Breast epithelium (tissue), 3 donors: ENCODE data around the gene ARHGAP26.

ENCODE experiments used
- POLR2A ChIP-seq: fragments of 450-650 bp; IDR thresholded peaks from one replicate; pipeline ENCODE4 v1.6.1; 2016; ENCODE audit warnings: antibody characterized with exemption, mild to moderate bottlenecking, moderate library complexity
- POLR2AphosphoS5 ChIP-seq, 3 donors: sonication (generic); formaldehyde crosslinking; IDR thresholded peaks; one replicate each; pipeline ENCODE4 v1.6.1; 2017; ENCODE audit warnings: antibody characterized with exemption in 3 of 3
- TF ChIP-seq, protein P1 (sequence below), 3 donors: fragments of 450-650 bp; IDR thresholded peaks; one replicate each; pipeline ENCODE4 v1.5.1; 2016 to 2017; ENCODE audit warnings: antibody characterized with exemption in 3 of 3, mild to moderate bottlenecking in 3 of 3, moderate library complexity in 3 of 3

DNA sequence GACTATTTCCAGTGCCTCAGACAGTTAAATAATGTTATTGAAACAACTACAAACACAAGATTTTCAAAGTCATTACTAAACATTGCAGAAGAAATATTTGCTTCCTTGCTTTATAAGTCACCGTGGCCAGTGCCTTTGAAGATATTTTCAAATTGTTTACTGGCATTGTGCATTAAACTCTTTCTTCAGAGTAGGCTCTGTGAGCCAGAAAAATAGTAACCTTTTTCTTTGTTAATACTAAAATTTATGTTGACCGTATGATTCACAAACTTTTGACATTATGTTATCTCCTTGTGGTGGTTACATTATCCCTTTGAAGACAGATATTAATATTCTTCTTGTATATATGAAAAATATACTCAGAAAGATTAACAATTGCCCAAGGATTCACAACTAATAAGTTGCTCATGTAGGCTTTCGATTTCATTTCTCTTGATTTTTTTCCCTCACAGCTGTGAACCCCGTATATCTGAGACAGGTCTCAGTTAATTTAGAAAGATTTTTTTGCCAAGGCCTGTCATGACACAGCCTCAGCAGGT lies 493.2 kb downstream of the ARHGAP26 start:
- TF ChIP-seq, protein P1, sequence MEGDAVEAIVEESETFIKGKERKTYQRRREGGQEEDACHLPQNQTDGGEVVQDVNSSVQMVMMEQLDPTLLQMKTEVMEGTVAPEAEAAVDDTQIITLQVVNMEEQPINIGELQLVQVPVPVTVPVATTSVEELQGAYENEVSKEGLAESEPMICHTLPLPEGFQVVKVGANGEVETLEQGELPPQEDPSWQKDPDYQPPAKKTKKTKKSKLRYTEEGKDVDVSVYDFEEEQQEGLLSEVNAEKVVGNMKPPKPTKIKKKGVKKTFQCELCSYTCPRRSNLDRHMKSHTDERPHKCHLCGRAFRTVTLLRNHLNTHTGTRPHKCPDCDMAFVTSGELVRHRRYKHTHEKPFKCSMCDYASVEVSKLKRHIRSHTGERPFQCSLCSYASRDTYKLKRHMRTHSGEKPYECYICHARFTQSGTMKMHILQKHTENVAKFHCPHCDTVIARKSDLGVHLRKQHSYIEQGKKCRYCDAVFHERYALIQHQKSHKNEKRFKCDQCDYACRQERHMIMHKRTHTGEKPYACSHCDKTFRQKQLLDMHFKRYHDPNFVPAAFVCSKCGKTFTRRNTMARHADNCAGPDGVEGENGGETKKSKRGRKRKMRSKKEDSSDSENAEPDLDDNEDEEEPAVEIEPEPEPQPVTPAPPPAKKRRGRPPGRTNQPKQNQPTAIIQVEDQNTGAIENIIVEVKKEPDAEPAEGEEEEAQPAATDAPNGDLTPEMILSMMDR (IDR thresholded peaks at IDR 0.05), result no peak
- TF ChIP-seq POLR2A (no peak), POLR2AphosphoS5 (IDR thresholded peaks at IDR 0.05) (no peak)
